ENCODE results near the gene HLA-DRA. TPM values are rescaled to one million over a fixed set of nuclear protein-coding genes. Genes with fewer than 3 reads are reported as not detected.

Gene HLA-DRA
- total RNA-seq, 2 experiments from 2014 or later: 9.8 to 12.2 TPM

DNA sequence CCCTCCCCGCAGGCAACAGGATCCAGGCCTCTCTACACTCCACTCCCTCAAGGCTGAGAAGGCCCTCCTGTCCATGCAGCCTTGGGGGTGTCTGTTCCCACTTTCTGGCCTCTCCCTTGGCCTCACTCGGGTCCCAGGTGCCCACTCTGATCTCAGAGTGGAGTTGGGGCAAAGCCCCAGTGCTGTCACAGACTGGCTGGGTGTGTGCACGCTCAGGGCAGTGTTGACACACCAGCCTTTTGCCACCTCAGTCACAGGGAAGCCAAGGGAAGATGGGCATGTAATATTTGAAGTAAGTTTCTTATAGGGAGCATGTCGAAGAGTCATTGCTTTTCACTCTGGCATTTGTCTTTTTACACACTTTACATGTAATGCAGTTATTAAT is 44.9 kb downstream of the HLA-DRA start:
- H3K4me3 Mint-ChIP-seq: no peak overlapping the region
- H3K27me3 Mint-ChIP-seq: no peaks in the 10 kb centered on the region
- no peak overlapping the region for H3K27ac Mint-ChIP-seq
- no peak for DNase-seq
- no peaks in the 10 kb centered on the region for H3K36me3 Mint-ChIP-seq
- H3K9me3 Mint-ChIP-seq: no peaks in the 10 kb centered on the region
- H3K4me1 Mint-ChIP-seq: no peaks in the 10 kb centered on the region

DNA sequence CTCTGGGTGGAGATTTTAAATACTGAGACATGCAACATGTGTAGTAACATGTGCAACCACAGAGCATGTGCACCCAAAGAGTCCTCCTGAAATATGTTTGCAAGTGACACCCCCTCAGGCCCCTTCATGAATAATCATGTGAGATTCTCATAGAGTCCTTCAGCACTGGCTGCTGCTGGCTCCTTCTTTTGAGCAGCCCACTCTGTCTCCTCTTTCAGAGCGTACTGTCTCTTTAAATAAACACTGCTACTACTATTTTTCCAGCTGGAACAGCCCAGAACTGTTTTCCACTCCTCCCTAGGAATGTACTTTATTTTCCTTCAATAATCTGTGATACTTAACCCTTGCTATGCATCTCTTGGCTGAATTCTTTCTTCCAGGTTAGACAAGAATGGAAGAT is 48.4 kb downstream of the HLA-DRA start:
- Mint-ChIP-seq H3K27me3 (no peaks in the 10 kb centered on the region), H3K36me3 (no peaks in the 10 kb centered on the region), H3K9me3 (no peaks in the 10 kb centered on the region), H3K4me3 (no peak overlapping the region), H3K4me1 (no peaks in the 10 kb centered on the region), H3K27ac (no peak overlapping the region)
- no peak for DNase-seq

GRCh38 chr6:32491700-32492099 is 52.0 kb downstream of the HLA-DRA start:
- no peak overlapping the region for H3K27ac Mint-ChIP-seq
- DNase-seq: no peak
- H3K27me3 Mint-ChIP-seq: no peaks in the 10 kb centered on the region
- no peaks in the 10 kb centered on the region for H3K9me3 Mint-ChIP-seq
- no peak overlapping the region for H3K4me3 Mint-ChIP-seq
- no peaks in the 10 kb centered on the region for H3K36me3 Mint-ChIP-seq
- H3K4me1 Mint-ChIP-seq: no peaks in the 10 kb centered on the region

- H3K9me3 Mint-ChIP-seq: no peaks in the 10 kb centered on the region
- H3K36me3 Mint-ChIP-seq: no peaks in the 10 kb centered on the region
- DNase-seq: no peak
- no peaks in the 10 kb centered on the region for H3K4me1 Mint-ChIP-seq
- no peaks in the 10 kb centered on the region for H3K27me3 Mint-ChIP-seq
- H3K27ac Mint-ChIP-seq: no peak overlapping the region
- H3K4me3 Mint-ChIP-seq: no peak overlapping the region
Measured at GRCh38 chr6:32492351-32492750, 52.7 kb downstream of the HLA-DRA start.

Other genes with a start within 250 kb of the HLA-DRA start
- 10 to 100 TPM; 56.4 to 56.9 TPM for gene PBX2, start 249.7 kb upstream of the HLA-DRA start, total RNA-seq
- gene GPSM3, start 247.2 kb upstream of the HLA-DRA start, total RNA-seq: 10 to 100 TPM; 68.4 to 71.3 TPM
- 1 to 10 TPM in 1 of 2 experiments, under 1 TPM in 1; 0.88 to 1.3 TPM for gene NOTCH4, start 215.8 kb upstream of the HLA-DRA start, total RNA-seq
- gene TSBP1, start 68.0 kb upstream of the HLA-DRA start, total RNA-seq: not detected
- not detected for gene BTNL2, start 32.7 kb upstream of the HLA-DRA start, total RNA-seq
- gene HLA-DRB5, start 90.4 kb downstream of the HLA-DRA start, total RNA-seq: under 1 TPM; 0.28 to 0.52 TPM
- gene HLA-DRB1, start 150.0 kb downstream of the HLA-DRA start, total RNA-seq: 1 to 10 TPM; 4.2 to 5.1 TPM
- gene HLA-DQA1, start 197.5 kb downstream of the HLA-DRA start, total RNA-seq: 1 to 10 TPM; 4.4 to 5.3 TPM
- gene HLA-DQB1, start 226.8 kb downstream of the HLA-DRA start, total RNA-seq: 10 to 100 TPM; 13.9 to 17.5 TPM

Data from activated naive CD8-positive, alpha-beta T cell treated with anti-CD3 and anti-CD28 coated beads for 36 hours (primary cell).